Measurements from ENCODE around the gene MFSD2A. TPM values are rescaled to one million over a fixed set of nuclear protein-coding genes. Genes with fewer than 3 reads are reported as not detected.
A peak's percentile ranks its signal among the peaks of the same experiment; 100 is the strongest.
"Not testable (repeated sequence)": the region's sequence is repeated elsewhere in the genome, so short reads cannot be mapped to it uniquely, and the experiment has no call there.

MFSD2A gene
- total RNA-seq, 1 donor from 2014 or later, result 47.8 TPM

- intact Hi-C loops (cut with micrococcal nuclease); H3K9me3 Mint-ChIP-seq; H3K27me3 Mint-ChIP-seq (ENCODE audit: low read depth); DNase-seq (ENCODE audit: low spot score); H3K4me3 Mint-ChIP-seq (ENCODE audit: low read depth); H3K27ac Mint-ChIP-seq: not testable (repeated sequence)
- Mint-ChIP-seq H3K4me1 (ENCODE audit: low read depth) (peaks cover 15% of the 10 kb centered on the region), H3K36me3 (ENCODE audit: low read depth) (peaks cover 90% of the 10 kb centered on the region)
Measured at GRCh38 chr1:39962964-39963363, 8.0 kb downstream of the MFSD2A start.

GRCh38 chr1:39964552-39964951 is 9.6 kb downstream of the MFSD2A start:
- intact Hi-C loops (cut with micrococcal nuclease), result no loop called here
- Mint-ChIP-seq H3K4me1 (ENCODE audit: low read depth) (peaks cover 12% of the 10 kb centered on the region), H3K9me3 (no peaks in the 10 kb centered on the region)

GRCh38 chr1:39965044-39965443 is 10.1 kb downstream of the MFSD2A start:
- Mint-ChIP-seq H3K4me3 (ENCODE audit: low read depth) (no peak overlapping the region), H3K9me3 (no peaks in the 10 kb centered on the region), H3K36me3 (ENCODE audit: low read depth) (peaks cover 91% of the 10 kb centered on the region), H3K4me1 (ENCODE audit: low read depth) (peaks cover 8% of the 10 kb centered on the region), H3K27me3 (ENCODE audit: low read depth) (no peaks in the 10 kb centered on the region), H3K27ac (no peak overlapping the region)
- no peak for DNase-seq (ENCODE audit: low spot score)
- intact Hi-C loops (cut with micrococcal nuclease), result no loop called here

More at GRCh38 chr1:39964552-39964951, 9.6 kb downstream of the MFSD2A start:
- Mint-ChIP-seq H3K27me3 (ENCODE audit: low read depth) (no peaks in the 10 kb centered on the region), H3K27ac (no peak overlapping the region), H3K36me3 (ENCODE audit: low read depth) (peaks cover 91% of the 10 kb centered on the region), H3K4me3 (ENCODE audit: low read depth) (no peak overlapping the region)
- DNase-seq (ENCODE audit: low spot score), result no peak

GRCh38 chr1:39969048-39969447 is 14.1 kb downstream of the MFSD2A start:
- peaks cover 5% of the 10 kb centered on the region for H3K4me1 Mint-ChIP-seq (ENCODE audit: low read depth)
- H3K27me3 Mint-ChIP-seq (ENCODE audit: low read depth), result peaks cover 2% of the 10 kb centered on the region
- intact Hi-C loops (cut with micrococcal nuclease), result no loop called here
- H3K9me3 Mint-ChIP-seq, result no peaks in the 10 kb centered on the region
- no peak overlapping the region for H3K4me3 Mint-ChIP-seq (ENCODE audit: low read depth)
- H3K36me3 Mint-ChIP-seq (ENCODE audit: low read depth), result peaks cover 63% of the 10 kb centered on the region
- no peak overlapping the region for H3K27ac Mint-ChIP-seq
- no peak for DNase-seq (ENCODE audit: low spot score)

DNA sequence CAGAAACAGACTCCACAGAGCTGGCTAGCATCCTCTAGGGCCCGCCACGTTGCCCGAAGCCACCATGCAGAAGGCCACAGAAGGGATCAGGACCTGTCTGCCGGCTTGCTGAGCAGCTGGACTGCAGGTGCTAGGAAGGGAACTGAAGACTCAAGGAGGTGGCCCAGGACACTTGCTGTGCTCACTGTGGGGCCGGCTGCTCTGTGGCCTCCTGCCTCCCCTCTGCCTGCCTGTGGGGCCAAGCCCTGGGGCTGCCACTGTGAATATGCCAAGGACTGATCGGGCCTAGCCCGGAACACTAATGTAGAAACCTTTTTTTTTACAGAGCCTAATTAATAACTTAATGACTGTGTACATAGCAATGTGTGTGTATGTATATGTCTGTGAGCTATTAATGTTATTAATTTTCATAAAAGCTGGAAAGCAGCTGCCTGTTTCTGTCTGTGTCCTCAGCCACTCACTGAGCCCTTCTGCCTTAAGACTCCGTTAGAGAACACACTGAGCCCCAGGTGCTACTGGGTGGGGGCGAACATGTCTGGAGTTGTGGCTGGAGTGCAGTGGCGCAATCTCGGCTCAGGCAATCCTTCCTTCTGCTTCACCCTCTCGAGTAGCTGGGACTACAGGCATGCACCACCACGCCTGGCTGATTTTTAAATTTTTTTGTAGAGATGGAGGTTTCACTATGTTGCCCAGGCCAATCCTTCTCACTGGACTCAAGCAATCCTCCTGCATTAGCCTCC is 14.8 kb downstream of the MFSD2A start:
- no peak overlapping the region for H3K4me3 Mint-ChIP-seq (ENCODE audit: low read depth)
- intact Hi-C loops (cut with micrococcal nuclease), result no loop called here
- DNase-seq (ENCODE audit: low spot score), result no peak

DNA sequence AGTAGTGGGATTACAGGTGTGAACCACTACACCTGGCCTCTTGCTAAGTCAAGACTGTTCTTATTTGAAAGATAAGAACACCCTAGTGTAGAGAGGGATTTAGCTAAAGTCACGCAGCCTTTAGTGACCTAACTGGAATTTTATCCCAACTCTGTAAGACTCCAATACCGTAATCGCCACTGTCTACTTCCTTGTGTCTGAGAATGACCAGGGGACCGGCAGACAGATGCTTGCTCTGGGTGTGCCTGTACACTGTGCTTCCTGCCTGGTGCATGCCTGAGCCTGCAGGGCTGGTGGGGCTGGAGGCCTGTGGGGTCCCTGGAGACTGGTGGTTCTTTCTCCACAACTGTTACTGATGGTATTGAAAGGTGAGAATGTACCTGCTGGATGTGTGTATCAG is 15.3 kb downstream of the MFSD2A start:
- no peak for DNase-seq (ENCODE audit: low spot score)
- H3K9me3 Mint-ChIP-seq, result no peaks in the 10 kb centered on the region
- no peak overlapping the region for H3K4me3 Mint-ChIP-seq (ENCODE audit: low read depth)
- H3K27me3 Mint-ChIP-seq (ENCODE audit: low read depth), result peaks cover 2% of the 10 kb centered on the region
- H3K27ac Mint-ChIP-seq, result no peak overlapping the region
- H3K4me1 Mint-ChIP-seq (ENCODE audit: low read depth), result peaks cover 5% of the 10 kb centered on the region
- intact Hi-C loops (cut with micrococcal nuclease), result no loop called here
- peaks cover 53% of the 10 kb centered on the region for H3K36me3 Mint-ChIP-seq (ENCODE audit: low read depth)

More for the DNA sequence above, 14.8 kb downstream of the MFSD2A start:
- H3K27me3 Mint-ChIP-seq (ENCODE audit: low read depth), result peaks cover 2% of the 10 kb centered on the region
- no peak overlapping the region for H3K27ac Mint-ChIP-seq
- peaks cover 56% of the 10 kb centered on the region for H3K36me3 Mint-ChIP-seq (ENCODE audit: low read depth)
- H3K4me1 Mint-ChIP-seq (ENCODE audit: low read depth), result peaks cover 5% of the 10 kb centered on the region
- no peaks in the 10 kb centered on the region for H3K9me3 Mint-ChIP-seq

DNA sequence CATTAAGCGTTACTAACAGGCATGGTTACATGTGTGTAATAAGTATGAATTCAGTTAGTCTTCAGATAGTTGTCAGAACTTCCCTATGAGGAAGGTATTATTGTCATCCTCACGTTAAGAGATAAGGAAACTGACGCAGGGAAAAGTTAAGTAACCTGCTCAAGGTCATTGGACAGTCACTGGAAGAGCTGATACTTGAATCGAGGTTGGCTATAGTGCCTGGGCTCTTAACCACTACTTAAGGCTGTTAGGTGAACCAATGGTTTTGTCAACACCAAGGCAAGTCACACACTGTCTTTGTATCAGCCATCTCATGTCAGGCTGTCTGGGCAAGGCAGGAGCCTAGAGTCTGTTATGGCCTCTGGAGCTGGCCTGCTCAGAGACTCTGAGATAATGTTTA is 16.2 kb downstream of the MFSD2A start:
- Mint-ChIP-seq H3K4me3 (ENCODE audit: low read depth) (no peak overlapping the region), H3K4me1 (ENCODE audit: low read depth) (peaks cover 5% of the 10 kb centered on the region), H3K27me3 (ENCODE audit: low read depth) (peaks cover 2% of the 10 kb centered on the region), H3K9me3 (no peaks in the 10 kb centered on the region), H3K36me3 (ENCODE audit: low read depth) (peaks cover 44% of the 10 kb centered on the region), H3K27ac (no peak overlapping the region)
- intact Hi-C loops (cut with micrococcal nuclease), result no loop called here
- DNase-seq (ENCODE audit: low spot score), result no peak

DNA sequence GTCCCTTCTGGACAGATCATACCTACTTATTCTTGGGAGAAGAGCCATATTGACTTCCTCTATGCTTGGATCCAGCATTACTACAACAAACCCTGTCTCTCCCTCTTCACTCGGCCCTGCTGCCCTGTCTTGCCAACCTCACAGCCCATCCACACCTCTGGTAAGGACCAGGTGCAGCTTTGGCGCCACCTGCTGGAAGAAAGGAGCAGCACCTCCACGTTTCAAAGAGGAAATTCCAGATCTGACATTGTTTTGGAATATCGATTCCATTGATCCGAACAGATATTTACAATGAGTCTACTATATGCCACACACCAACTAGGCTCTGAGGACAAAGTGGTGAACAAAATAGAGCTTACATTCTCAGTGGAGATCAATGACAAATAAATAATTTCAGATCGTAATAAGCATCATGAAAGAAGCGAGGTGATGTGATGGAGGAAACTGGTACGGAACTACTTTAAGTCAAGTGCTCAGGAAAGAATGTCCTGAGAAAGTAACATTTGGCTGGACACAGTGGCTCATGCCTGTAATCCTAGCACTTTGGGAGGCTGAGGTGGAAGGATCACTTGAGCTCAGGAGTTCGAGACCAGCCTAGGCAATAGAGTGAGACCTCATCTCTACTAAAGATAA is 18.7 kb downstream of the MFSD2A start:
- H3K4me1 Mint-ChIP-seq (ENCODE audit: low read depth), result peaks cover 5% of the 10 kb centered on the region
- intact Hi-C loops (cut with micrococcal nuclease), result loop anchor here (1.0 kb wide), 2 partner anchors 54 to 157 kb away; no protein-coding TSS in a partner anchor
- H3K27ac Mint-ChIP-seq, result no peak overlapping the region
- no peaks in the 10 kb centered on the region for H3K9me3 Mint-ChIP-seq
- peaks cover 2% of the 10 kb centered on the region for H3K27me3 Mint-ChIP-seq (ENCODE audit: low read depth)
- H3K4me3 Mint-ChIP-seq (ENCODE audit: low read depth), result no peak overlapping the region
- peaks cover 20% of the 10 kb centered on the region for H3K36me3 Mint-ChIP-seq (ENCODE audit: low read depth)
- peak; percentile 50 for DNase-seq (ENCODE audit: low spot score)

DNA sequence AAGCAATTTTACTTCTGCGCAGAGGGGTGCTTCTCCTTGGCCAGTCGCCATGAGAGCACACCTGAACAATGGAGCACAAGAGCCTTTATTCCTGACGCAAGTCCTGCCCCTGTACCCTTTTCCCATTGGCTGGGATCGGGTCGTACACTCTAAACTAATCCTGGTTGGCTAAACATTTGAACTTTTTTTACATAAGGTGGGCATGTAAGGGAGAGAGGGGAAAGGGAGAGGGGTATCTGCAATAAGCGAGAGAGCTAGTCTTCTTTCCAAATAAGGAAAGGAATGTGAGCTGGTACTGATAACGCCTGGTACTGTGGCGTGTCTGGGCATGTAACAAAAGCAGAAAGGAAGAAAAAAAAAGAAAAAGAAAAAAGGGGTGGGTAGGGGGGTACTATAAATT is 21.8 kb downstream of the MFSD2A start:
- no peak for DNase-seq (ENCODE audit: low spot score)
- H3K9me3 Mint-ChIP-seq, result no peaks in the 10 kb centered on the region
- no peak overlapping the region for H3K27ac Mint-ChIP-seq
- intact Hi-C loops (cut with micrococcal nuclease), result no loop called here
- peaks cover 2% of the 10 kb centered on the region for H3K27me3 Mint-ChIP-seq (ENCODE audit: low read depth)
- H3K4me3 Mint-ChIP-seq (ENCODE audit: low read depth), result no peak overlapping the region
- peaks cover 7% of the 10 kb centered on the region for H3K4me1 Mint-ChIP-seq (ENCODE audit: low read depth)
- no peaks in the 10 kb centered on the region for H3K36me3 Mint-ChIP-seq (ENCODE audit: low read depth)

DNA sequence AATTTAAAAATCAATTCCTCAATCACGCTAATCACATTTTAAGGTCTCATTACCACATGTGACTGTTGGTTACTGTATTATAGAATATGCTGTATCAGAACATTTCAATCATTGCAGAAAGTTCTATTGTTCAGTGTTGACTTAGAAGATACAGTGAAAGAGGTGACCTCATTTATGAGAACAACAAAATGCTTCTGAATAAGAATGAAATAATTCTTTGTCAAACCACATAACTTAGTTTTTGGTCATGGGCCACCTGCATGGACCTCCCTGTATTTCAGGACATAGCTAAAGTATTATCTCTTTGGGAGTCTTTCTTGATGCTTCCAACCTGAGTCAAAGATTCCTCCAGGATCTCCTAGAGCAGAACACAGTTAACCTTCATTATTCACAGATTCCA is 22.3 kb downstream of the MFSD2A start:
- intact Hi-C loops (cut with micrococcal nuclease), result no loop called here
- Mint-ChIP-seq H3K36me3 (ENCODE audit: low read depth) (no peaks in the 10 kb centered on the region), H3K27ac (no peak overlapping the region), H3K9me3 (no peaks in the 10 kb centered on the region), H3K4me1 (ENCODE audit: low read depth) (peaks cover 7% of the 10 kb centered on the region), H3K4me3 (ENCODE audit: low read depth) (no peak overlapping the region), H3K27me3 (ENCODE audit: low read depth) (peaks cover 2% of the 10 kb centered on the region)
- DNase-seq (ENCODE audit: low spot score), result no peak

DNA sequence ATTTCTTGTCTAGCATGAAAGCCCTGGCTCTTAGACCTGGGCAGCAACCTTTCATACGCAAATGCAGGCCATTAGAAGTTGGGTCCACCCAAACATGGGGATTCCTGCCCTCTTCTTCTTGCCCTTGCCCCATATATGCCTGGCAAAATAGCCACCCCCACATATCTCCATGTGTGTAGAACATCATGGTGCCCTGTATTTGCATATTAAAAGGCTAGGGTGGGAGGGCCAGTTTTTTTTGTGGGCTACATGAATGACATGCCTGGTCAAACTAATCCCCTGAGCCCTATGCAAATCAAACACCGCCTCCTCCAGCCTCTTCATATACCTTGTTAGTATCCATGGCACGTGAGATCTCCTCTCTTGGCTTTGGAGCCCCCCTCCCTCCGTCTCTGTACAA is 24.7 kb downstream of the MFSD2A start:
- intact Hi-C loops (cut with micrococcal nuclease), result no loop called here
- Mint-ChIP-seq H3K4me1 (ENCODE audit: low read depth) (peaks cover 2% of the 10 kb centered on the region), H3K36me3 (ENCODE audit: low read depth) (no peaks in the 10 kb centered on the region), H3K9me3 (no peaks in the 10 kb centered on the region), H3K4me3 (ENCODE audit: low read depth) (no peak overlapping the region), H3K27ac (no peak overlapping the region), H3K27me3 (ENCODE audit: low read depth) (no peaks in the 10 kb centered on the region)
- no peak for DNase-seq (ENCODE audit: low spot score)

DNA sequence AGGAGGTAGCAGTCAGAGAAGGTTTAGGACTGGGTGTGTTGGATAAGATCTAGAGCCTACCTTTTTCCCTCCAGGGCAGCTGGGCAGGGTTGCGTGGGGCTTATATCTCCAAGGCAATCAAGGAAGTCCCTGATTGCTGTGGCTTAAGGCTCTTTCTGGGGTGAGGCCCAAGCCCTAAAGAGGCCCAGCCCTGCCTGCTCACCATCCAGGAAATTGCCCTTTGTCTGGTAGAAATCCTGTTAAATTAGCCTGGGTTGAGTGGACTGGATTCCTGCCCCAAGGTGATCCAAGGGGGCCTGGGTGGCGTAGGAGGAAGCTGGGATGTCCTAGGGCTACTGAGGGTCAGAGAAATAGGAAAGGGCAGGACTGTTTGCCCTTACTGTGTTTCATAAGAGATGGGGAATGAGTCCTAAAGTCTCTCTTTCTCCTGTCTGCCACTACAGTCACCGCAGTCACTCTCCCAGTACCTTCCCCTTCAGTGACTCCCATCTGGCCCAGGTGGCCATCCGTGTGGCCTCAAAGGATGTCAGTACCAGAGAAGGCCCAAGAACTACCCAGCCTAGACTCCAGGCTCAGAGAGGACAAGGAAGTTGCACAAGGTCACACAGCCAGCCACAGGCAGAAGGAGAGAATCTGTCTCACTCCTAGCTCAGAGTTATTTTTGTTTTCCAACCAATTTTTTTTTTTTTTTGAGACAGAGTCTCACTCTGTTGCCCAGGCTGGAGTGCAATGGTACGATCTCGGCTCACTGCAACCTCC is 25.8 kb downstream of the MFSD2A start:
- H3K4me1 Mint-ChIP-seq (ENCODE audit: low read depth), result peaks cover 2% of the 10 kb centered on the region
- DNase-seq (ENCODE audit: low spot score), result no peak
- H3K4me3 Mint-ChIP-seq (ENCODE audit: low read depth), result no peak overlapping the region
- no peak overlapping the region for H3K27ac Mint-ChIP-seq
- intact Hi-C loops (cut with micrococcal nuclease), result no loop called here
- no peaks in the 10 kb centered on the region for H3K36me3 Mint-ChIP-seq (ENCODE audit: low read depth)
- no peaks in the 10 kb centered on the region for H3K27me3 Mint-ChIP-seq (ENCODE audit: low read depth)
- no peaks in the 10 kb centered on the region for H3K9me3 Mint-ChIP-seq

DNA sequence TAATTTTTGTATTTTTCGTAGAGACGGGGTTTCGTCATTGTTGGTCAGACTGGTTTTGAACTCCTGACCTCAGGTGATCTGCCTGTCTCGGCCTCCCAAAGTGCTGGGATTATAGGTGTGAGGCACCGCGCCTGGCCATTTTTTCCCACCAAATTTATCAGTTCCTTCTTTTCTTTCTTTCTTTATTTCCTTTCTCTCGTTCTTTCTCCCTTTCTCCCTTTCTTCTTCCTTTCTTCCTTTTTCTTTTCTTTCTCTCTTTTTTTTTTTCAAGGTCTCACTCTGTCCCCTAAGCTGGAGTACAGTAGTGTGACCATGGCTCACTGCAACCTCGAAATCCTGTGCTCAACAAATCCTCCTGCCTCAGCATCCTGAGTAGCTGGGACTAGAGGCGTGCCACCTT is 26.4 kb downstream of the MFSD2A start:
- Mint-ChIP-seq H3K27me3 (ENCODE audit: low read depth) (no peaks in the 10 kb centered on the region), H3K4me1 (ENCODE audit: low read depth) (peaks cover 2% of the 10 kb centered on the region), H3K4me3 (ENCODE audit: low read depth) (no peak overlapping the region), H3K36me3 (ENCODE audit: low read depth) (no peaks in the 10 kb centered on the region), H3K27ac (no peak overlapping the region), H3K9me3 (no peaks in the 10 kb centered on the region)
- DNase-seq (ENCODE audit: low spot score), result no peak
- intact Hi-C loops (cut with micrococcal nuclease), result no loop called here

All from activated T-helper 2 cell treated with anti-CD3 and anti-CD28 coated beads, Interferon-gamma antibody, Interleukin-2, Interleukin-4, amounts not matched to agents 10 μg/mL and 5 μg/mL and 100 μg/mL, durations not matched to agents 14 hours and 24 hours and 36 hours (primary cell).